IPS DF 19.7 (cell line): ENCODE measurements around the gene SELL.
"Not testable (repeated sequence)": the region's sequence is repeated elsewhere in the genome, so short reads cannot be mapped to it uniquely, and the experiment has no call there.

Experiments used
- DNase-seq: peaks from one replicate; pipeline ENCODE4 v3.0.0-alpha.2; 2013; ENCODE audit warnings: low read depth, low spot score

The SELL gene

GRCh38 chr1:169711469-169712308, at the start of gene SELL:
Gene SELL, minus strand, starts transcription at chr1:169711620. Its CDS starts 122 bp downstream, at chr1:169711498.
- DNase-seq: peak; percentile 28

DNA sequence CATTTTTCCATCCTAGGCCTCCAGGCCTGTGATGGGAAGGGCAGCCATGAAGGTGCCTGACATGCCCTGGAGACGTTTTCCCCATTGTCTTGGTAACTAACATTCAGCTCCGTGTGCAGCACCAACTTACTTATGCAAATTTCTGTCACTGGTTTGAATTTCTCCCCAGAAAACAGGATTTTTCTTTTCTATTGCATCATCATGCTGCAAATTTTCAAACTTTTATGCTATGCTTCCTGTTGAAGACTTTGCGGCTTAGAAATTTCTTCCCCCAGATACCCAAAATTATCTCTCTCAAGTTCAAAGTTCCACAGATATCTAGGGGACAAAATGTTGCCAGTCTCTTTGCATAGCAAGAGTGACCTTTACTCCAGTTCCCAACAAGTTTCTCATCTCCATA, 47.6 kb upstream of the SELL start:
- no peak for DNase-seq

DNA sequence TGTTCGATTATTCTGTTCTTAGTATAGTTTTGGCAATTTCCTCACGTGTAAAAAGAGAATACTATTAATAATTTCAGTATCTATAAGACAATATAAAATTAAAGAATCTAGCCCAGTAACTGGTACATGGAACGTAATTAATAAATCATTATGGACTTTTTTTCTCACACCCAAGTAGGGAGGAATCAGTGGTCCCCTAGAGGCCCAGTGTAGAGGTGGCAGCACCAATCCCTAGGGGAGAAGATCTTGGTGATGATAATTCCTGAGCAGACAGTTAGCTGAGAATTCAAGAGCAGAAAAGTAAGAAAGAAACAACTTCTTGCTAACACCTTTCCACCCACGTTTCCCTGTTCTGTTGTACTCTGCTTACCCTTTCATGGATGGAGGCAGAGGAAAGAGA, 42.1 kb upstream of the SELL start:
- no peak for DNase-seq

GRCh38 chr1:169750041-169750440, 38.6 kb upstream of the SELL start:
- DNase-seq: no peak

DNA sequence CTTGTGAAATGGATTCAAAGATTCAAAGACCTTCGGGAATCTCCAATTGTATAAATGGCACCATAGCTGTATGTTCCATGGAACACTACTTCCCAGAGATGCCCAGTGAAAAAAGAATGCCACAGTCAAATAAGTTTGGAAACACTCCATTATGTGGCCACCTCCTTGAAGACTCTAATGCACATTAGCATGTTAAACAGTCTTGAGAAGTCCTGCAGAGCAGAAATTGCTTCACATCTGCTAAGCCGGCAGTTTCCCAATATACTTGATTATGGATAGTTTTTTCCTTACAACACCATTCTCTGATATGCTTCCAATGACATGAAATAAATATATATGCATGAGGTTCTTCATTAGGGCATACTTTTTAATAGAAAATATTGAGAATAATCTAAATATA, 35.1 kb upstream of the SELL start:
- no peak for DNase-seq

DNA sequence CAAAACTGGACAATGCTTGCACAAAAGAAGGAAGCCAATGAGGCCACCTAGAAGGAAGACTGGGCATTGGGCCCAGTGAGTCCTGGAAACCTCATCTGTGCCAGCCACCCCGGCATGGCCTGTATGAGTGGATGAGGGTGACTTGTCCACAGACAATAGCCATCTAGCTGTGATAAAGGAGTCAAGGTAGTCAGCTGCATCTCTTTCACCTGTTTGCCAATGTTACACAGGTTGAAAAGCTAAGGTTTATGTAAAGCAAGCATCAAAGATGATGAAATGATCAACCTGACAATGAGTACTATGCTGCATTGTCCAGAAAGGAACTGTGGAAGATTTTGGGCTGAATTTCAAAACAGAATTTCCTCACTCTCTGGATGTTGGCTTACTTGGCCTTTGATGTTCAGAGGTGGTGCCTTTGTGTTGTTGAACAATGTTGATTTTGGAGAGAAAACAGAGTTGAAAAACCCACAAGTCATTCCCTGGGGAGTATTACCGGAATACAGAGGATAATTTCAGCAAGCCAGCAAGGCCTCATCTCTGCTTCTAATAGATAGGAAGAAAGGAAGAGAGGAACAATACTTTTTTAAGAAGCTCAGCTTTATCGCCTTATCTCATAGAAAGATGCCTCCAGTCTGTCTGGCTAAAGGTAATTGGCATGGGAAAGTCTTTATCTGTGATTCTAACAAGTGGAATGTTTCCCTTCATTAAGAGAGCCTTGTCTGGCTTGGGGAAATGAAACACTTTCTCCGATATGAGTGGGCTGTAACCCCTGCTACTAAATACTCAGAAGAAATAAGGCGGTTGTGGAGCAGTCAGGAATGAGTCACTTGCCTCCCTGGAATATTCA, 33.8 kb upstream of the SELL start:
- DNase-seq: no peak

DNA sequence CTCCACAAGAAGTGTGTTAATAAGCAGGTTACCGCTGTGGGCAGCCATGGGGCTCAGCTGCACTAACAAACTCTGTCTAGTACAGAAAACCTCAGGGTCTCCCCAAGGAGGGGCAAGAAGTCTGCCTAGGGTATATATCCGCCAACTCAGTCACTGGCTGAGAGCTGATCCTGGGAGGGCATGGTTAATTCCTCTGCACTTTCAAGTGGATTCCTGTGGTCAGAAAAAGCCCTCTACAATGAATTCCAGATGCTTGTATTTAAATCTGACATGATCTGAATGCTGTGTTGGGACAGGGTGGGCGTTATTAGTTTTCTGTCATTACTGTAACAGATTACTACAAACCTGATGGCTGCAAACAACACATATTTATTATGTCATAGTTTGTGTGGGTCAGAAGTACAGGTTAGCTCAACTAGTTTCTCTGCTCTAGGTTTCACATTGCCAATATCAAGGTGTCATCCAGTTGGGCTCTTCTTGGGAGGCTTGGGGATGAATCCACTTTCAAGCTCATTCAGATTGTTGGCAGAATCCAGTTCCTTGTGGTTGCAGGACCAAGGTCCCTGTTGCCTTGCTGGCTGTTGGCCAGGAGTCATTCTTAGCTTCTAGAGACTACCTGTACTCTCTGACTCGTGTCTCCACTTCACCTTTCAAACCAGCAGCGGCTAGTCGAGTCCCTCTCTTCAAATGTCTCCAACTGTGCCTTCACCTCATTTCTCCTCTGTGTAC, 30.4 kb upstream of the SELL start:
- DNase-seq: no peak

DNA sequence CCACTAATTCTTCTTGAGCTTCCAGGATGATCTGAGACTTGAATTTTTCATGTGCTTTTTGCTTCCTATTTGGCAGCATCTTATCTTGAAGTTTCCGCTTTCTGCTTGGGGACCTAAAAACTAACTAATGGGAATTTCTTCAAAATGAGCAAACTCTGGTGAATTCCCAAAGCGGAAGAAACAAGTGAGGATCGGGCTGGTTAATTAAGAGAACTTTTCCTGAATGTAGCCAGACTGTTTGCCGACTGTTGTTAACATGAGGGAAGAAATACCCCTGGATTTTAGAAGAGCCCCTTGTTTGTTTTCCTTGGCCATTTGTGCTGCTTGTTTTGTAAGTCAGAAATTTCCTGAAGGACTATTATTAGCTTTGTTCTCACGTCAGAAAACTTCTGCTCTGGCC, 28.6 kb upstream of the SELL start:
- DNase-seq: no peak

- DNase-seq: no peak
Observed at GRCh38 chr1:169733924-169734323, 22.5 kb upstream of the SELL start, which contains the start of gene SELE. Gene SELE, minus strand, starts transcription at chr1:169734079. Its CDS starts 467 bp downstream, at chr1:169733612.

- DNase-seq: no peak
Observed at GRCh38 chr1:169731446-169731845, 20.0 kb upstream of the SELL start.

- no peak for DNase-seq
Observed at GRCh38 chr1:169729991-169730390, 18.6 kb upstream of the SELL start.

GRCh38 chr1:169727307-169727706, 15.9 kb upstream of the SELL start:
- no peak for DNase-seq

GRCh38 chr1:169726851-169727250, 15.4 kb upstream of the SELL start:
- DNase-seq: no peak

DNA sequence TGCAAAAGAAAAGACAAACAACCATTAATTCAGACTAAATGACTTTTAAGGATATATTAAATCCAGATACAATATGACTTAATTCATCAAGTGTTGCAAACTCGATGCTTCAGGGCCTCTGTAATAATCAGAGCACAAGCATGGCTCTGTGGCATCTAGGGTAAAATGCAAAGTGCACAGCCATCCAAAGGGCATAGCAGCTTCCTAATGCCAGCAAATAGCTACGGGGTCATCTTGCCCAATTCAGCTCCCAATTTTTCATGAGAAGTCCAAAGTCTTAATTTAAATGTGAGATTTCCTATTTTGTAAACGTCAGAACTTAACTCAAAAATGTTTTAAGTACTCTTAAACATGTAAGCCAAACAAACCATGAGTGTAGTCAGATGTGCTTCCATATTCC, 14.5 kb upstream of the SELL start:
- no peak for DNase-seq

DNA sequence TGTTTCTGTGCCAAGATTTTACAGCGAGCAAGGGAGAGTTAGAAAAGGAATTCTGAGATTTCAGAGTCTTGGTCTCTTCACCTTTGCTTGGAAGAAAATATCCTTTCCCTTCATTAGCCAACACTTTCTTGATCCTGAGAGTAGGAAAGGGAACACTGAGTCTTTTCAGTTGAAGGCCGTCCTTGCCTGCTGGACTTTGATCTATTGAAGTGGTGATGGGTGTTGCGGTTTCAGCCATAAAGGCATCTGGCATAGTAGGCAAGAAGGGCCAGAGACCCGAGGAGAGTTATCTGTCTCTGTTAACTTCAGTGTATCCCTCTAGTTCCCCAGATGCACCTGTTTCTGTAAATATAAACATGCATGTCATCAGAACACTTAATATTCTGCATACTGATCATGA, 12.7 kb upstream of the SELL start:
- no peak for DNase-seq

DNA sequence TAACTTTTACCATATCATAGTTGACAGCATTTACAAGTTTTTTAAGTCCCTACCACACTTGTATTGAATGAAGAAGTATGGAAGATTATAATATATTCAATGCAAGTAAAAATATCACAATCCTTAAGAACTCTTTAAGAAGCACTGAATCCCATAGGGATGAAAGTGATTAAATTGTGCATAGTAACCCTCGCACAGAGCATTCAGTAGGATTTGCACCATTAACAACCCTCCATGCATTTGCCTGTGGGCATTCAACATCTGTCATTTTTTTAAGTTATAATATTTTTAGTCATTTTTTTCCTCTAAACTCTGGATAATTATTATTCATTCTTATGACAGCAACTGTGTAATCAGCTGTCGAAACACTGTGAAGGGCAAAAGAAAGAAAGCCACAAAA, 12.3 kb upstream of the SELL start:
- no peak for DNase-seq

- no peak for DNase-seq
Observed at GRCh38 chr1:169722779-169723178, 11.4 kb upstream of the SELL start.

GRCh38 chr1:169715100-169715499, 3.7 kb upstream of the SELL start:
- DNase-seq: not testable (repeated sequence)

- DNase-seq: not testable (repeated sequence)
Observed at GRCh38 chr1:169713090-169713489, 1.7 kb upstream of the SELL start.

DNA sequence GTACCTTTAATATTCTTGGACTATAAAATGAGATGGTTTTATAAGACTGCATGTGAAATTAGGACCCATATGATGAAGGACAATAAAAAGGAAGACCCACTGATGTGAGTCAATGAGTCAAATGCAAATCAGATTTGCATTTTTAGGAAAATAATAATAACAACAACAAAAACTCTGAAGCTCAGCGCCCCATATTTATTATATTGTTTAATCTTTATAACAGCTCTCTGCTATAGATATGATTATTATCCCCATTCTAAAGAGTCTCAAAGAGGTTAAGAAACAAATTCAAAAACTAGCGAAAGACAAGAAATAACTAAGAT, 850 bp upstream of the SELL start:
- no peak for DNase-seq

- DNase-seq: no peak
Observed at GRCh38 chr1:169708647-169709046, 2.8 kb downstream of the SELL start.

DNA sequence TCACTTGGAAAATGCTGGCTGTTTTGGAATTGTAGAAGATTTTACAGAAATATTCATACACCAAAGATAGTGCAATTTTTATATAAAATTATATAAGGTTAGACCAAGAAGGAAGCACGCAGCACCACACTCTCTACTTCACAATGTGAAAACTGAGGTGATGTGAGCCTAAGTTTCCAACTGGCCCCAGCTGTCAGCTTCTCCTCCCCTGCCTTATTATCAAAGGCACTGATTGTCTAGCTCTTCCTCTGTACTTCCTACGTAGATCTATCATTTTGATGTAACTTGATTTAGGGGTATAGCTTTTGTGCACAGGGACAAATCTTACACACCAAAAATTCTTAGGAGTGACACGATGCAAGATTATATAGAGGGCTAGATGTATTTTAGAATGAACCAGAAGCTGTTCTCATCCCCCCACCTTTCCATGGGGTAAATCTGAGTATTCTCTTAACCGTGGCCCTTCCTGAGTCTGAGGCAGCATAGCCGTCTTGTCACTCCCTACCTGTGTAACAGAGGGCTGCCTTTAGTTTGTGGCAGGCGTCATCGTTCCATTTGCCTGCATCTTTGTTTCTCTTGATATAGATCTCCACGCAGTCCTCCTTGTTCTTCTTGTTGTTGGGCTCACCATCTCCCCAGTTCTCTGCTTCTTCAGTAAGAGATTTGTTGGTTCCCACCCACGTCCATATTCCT, 3.4 kb downstream of the SELL start:
- no peak for DNase-seq
